HCT116 (cell line): Measurements from ENCODE around the gene S100A13. TPM values are rescaled to one million over a fixed set of nuclear protein-coding genes. Genes with fewer than 3 reads are reported as not detected.

Source experiments
- ATAC-seq: fragments of 200-7000 bp; cut with Tn5 transposase; 2 replicates; pipeline ENCODE4 v1.9.1; 2020; ENCODE audit warnings: mild to moderate bottlenecking, moderate library complexity
- BruUV-seq: library from RNA; stranded (reverse); fragments of 400-500 nt; replicated peaks from 2 replicates; lab custom pipeline; 2021; lab: Mats Ljungman, UMichigan
- CTCF ChIA-PET: fragments of 300-600 bp; sonication (Branson Sonifier 250); formaldehyde crosslinking; loops from one replicate; lab custom pipeline; 2021; ENCODE audit warnings: antibody characterized with exemption; lab: Charles Lee
- POLR2A ChIA-PET: fragments of 300-600, 350-600 bp; sonication (Branson Sonifier 250); formaldehyde crosslinking; loops from one replicate; lab custom pipeline; 2021; ENCODE audit warnings: antibody characterized with exemption; lab: Charles Lee
- RAD21 ChIA-PET, 2 experiments: fragments of 300-600 bp; sonication (Branson Sonifier 250); formaldehyde crosslinking; loops; one replicate each; lab custom pipeline; 2023; ENCODE audit warnings: low total read pairs in 2 of 2; ENCODE audit not compliant: uncharacterized antibody in 2 of 2, unreplicated experiment in 2 of 2, low non-redundant PET in 1 of 2; lab: Charles Lee
- DNase-seq: peaks from one replicate; pipeline ENCODE4 v3.0.0-alpha.2; 2010; ENCODE audit warnings: low read depth, low spot score
- H2AFZ ChIP-seq: fragments of 200-600 bp; shearing (Covaris generic), sonication (generic); 2 replicates; pipeline ENCODE4 v1.6.1; 2017; ENCODE audit warnings: low read depth, mixed run types, mixed read lengths, antibody characterized with exemption, low read length; ENCODE audit not compliant: poor library complexity, severe bottlenecking
- H3K27ac ChIP-seq: 2 replicates; pipeline ENCODE4 v1.5.1; 2012; ENCODE audit warnings: low read depth, low read length
- H3K27me3 ChIP-seq: fragments of 200-600 bp; sonication (generic); 2 replicates; pipeline ENCODE4 v1.6.1; 2016; ENCODE audit warnings: mixed run types, low read length, mixed read lengths; ENCODE audit not compliant: insufficient read depth
- H3K36me3 ChIP-seq, 2 experiments: fragments of 200-500 bp in 1 of 2; fragments of 200-600 bp in 1 of 2; sonication (Bioruptor generic) in 1 of 2; sonication (generic) in 1 of 2; 2 replicates each; pipeline versions ENCODE4 v1.5.1 to v1.6.1; 2014 to 2016; ENCODE audit warnings: low read length in 2 of 2, inconsistent platforms in 1 of 2, mixed read lengths in 1 of 2, mixed run types in 1 of 2; ENCODE audit not compliant: insufficient read depth in 2 of 2, control insufficient read depth in 1 of 2
- H3K4me1 ChIP-seq, 2 experiments: fragments of 200-600 bp in 1 of 2; sonication (generic) in 1 of 2; 2 replicates each; pipeline versions ENCODE4 v1.5.1 to v1.6.1; 2012 to 2017; ENCODE audit warnings: low read length in 2 of 2, inconsistent platforms in 1 of 2, mild to moderate bottlenecking in 1 of 2, mixed read lengths in 1 of 2, mixed run types in 1 of 2, moderate library complexity in 1 of 2; ENCODE audit not compliant: insufficient read depth in 2 of 2, control insufficient read depth in 1 of 2
- H3K4me2 ChIP-seq: fragments of 200-600 bp; sonication (generic); 2 replicates; pipeline ENCODE4 v1.6.1; 2017; ENCODE audit warnings: mixed run types, low read length, mixed read lengths
- H3K4me3 ChIP-seq, 2 experiments: fragments of 200-600 bp in 1 of 2; sonication (generic) in 1 of 2; replicated peaks in 1 of 2; 2 replicates each; pipeline ENCODE4 v1.5.1; 2011 to 2016; ENCODE audit warnings: low read length in 2 of 2, control low read depth in 1 of 2, low read depth in 1 of 2, mild to moderate bottlenecking in 1 of 2, mixed read lengths in 1 of 2, mixed run types in 1 of 2
- H3K79me2 ChIP-seq: fragments of 200-600 bp; sonication (generic); 2 replicates; pipeline ENCODE4 v1.6.1; 2017; ENCODE audit warnings: mild to moderate bottlenecking, mixed run types, low read length, moderate library complexity, mixed read lengths; ENCODE audit not compliant: insufficient read depth
- H3K9ac ChIP-seq: fragments of 200-600 bp; sonication (generic); 2 replicates; pipeline ENCODE4 v1.6.1; 2016; ENCODE audit warnings: low read length, mixed read lengths
- H3K9me2 ChIP-seq: fragments of 200-600 bp; sonication (generic), shearing (Covaris generic); 2 replicates; pipeline ENCODE4 v1.6.1; 2017; ENCODE audit warnings: mixed run types, mild to moderate bottlenecking, moderate library complexity; ENCODE audit not compliant: insufficient read depth
- H3K9me3 ChIP-seq, 2 experiments: fragments of 200-500 bp in 1 of 2; fragments of 200-600 bp in 1 of 2; sonication (Bioruptor generic) in 1 of 2; sonication (generic) in 1 of 2; 2 replicates each; pipeline ENCODE4 v1.6.1; 2014 to 2017; ENCODE audit warnings: low read length in 2 of 2, mixed read lengths in 2 of 2, inconsistent platforms in 1 of 2, low read depth in 1 of 2, mild to moderate bottlenecking in 1 of 2, mixed run types in 1 of 2, moderate library complexity in 1 of 2; ENCODE audit not compliant: control insufficient read depth in 1 of 2, insufficient read depth in 1 of 2
- H4K20me1 ChIP-seq: fragments of 200-600 bp; sonication (generic), shearing (Covaris generic); 2 replicates; pipeline ENCODE4 v1.6.1; 2017; ENCODE audit warnings: mixed run types, mild to moderate bottlenecking, moderate library complexity; ENCODE audit not compliant: insufficient read depth
- CBX3 ChIP-seq: IDR thresholded peaks from 2 replicates; pipeline ENCODE4 v1.6.1; 2012; ENCODE audit warnings: low read depth
- CEBPB ChIP-seq: IDR thresholded peaks from 2 replicates; pipeline ENCODE4 v1.6.1; 2012; ENCODE audit warnings: low read depth
- EGR1 ChIP-seq: IDR thresholded peaks from 2 replicates; pipeline ENCODE4 v1.6.1; 2012; ENCODE audit warnings: low read depth
- ELF1 ChIP-seq: IDR thresholded peaks from 2 replicates; pipeline ENCODE4 v1.6.1; 2012; ENCODE audit warnings: low read depth, borderline replicate concordance
- EZH2 ChIP-seq: fragments of 200-600 bp; sonication (generic); IDR thresholded peaks from 2 replicates; pipeline ENCODE4 v1.6.1; 2017; ENCODE audit warnings: antibody characterized with exemption, mixed run types
- EZH2phosphoT487 ChIP-seq: fragments of 200-600 bp; IDR thresholded peaks from 2 replicates; pipeline ENCODE4 v1.6.1; 2018; ENCODE audit warnings: antibody characterized with exemption, borderline replicate concordance
- FOSL1 ChIP-seq: IDR thresholded peaks from 2 replicates; pipeline ENCODE4 v1.6.1; 2012; ENCODE audit warnings: low read depth
- POLR2A ChIP-seq: IDR thresholded peaks from 2 replicates; pipeline ENCODE4 v1.7.0; 2011; ENCODE audit warnings: borderline replicate concordance; ENCODE audit not compliant: insufficient read depth, insufficient read length; ENCODE audit errors: extremely low read depth
- RAD21 ChIP-seq: IDR thresholded peaks from 2 replicates; pipeline ENCODE4 v1.6.1; 2012; ENCODE audit warnings: low read depth, mild to moderate bottlenecking
- SIN3A ChIP-seq: IDR thresholded peaks from 2 replicates; pipeline ENCODE4 v1.6.1; 2012; ENCODE audit warnings: low read depth
- SP1 ChIP-seq: IDR thresholded peaks from 2 replicates; pipeline ENCODE4 v1.6.1; 2012; ENCODE audit warnings: low read depth
- SRF ChIP-seq: IDR thresholded peaks from 2 replicates; pipeline ENCODE4 v1.6.1; 2012; ENCODE audit warnings: low read depth
- TCF7L2 ChIP-seq: IDR thresholded peaks from 2 replicates; pipeline ENCODE4 v1.7.0; 2011; ENCODE audit warnings: borderline replicate concordance, inconsistent platforms; ENCODE audit not compliant: insufficient read depth, insufficient read length; ENCODE audit errors: extremely low read depth
- YY1 ChIP-seq: IDR thresholded peaks from 2 replicates; pipeline ENCODE4 v1.6.1; 2011; ENCODE audit warnings: low read length, low read depth, moderate library complexity, mild to moderate bottlenecking; ENCODE audit not compliant: insufficient replicate concordance; ENCODE audit errors: extremely low read depth
- ZFX ChIP-seq: fragments of 450-650 bp; IDR thresholded peaks from 2 replicates; pipeline ENCODE4 v1.6.1; 2017
- ZNF274 ChIP-seq: fragments of 200-500 bp; sonication (Bioruptor generic); IDR thresholded peaks from 2 replicates; pipeline ENCODE4 v1.6.1; 2014; ENCODE audit warnings: mild to moderate bottlenecking, low read depth, low read length, inconsistent platforms
- intact Hi-C: fragments of 100-400 bp; cut with micrococcal nuclease; formaldehyde crosslinking; loops from 2 replicates; pipeline ENCODE4 v1.10.0; 2022
- total RNA-seq: library from RNA; stranded (reverse); gene quantifications from one replicate; pipeline ENCODE4 v1.2.1, GENCODE V29; 2021; ENCODE audit not compliant: unreplicated experiment
- TF ChIP-seq, protein P1 (sequence below): IDR thresholded peaks from 2 replicates; pipeline ENCODE4 v1.6.1; 2012
- TF ChIP-seq, protein P2 (sequence below): IDR thresholded peaks from 2 replicates; pipeline ENCODE4 v1.6.1; 2011; ENCODE audit warnings: mild to moderate bottlenecking, low read length, moderate library complexity; ENCODE audit not compliant: insufficient replicate concordance; ENCODE audit errors: extremely low read depth
- TF ChIP-seq, protein P3 (sequence below): IDR thresholded peaks from 2 replicates; pipeline ENCODE4 v1.6.1; 2012; ENCODE audit warnings: low read depth
- TF ChIP-seq, protein P4 (sequence below), 3 experiments: fragments of 200-600 bp in 1 of 3; sonication (generic) in 1 of 3; IDR thresholded peaks in 2 of 3; conservative IDR thresholded peaks in 1 of 3; 2 replicates each; pipeline ENCODE4 v1.5.1; 2012 to 2017; ENCODE audit warnings: low read depth in 2 of 3, low read length in 2 of 3, antibody characterized with exemption in 1 of 3, borderline replicate concordance in 1 of 3, control low read depth in 1 of 3, mild to moderate bottlenecking in 1 of 3, mixed read lengths in 1 of 3, mixed run types in 1 of 3, moderate library complexity in 1 of 3; ENCODE audit not compliant: insufficient read depth in 1 of 3

S100A13 gene
- total RNA-seq, 1 experiment from 2014 or later = 143 TPM

DNA sequence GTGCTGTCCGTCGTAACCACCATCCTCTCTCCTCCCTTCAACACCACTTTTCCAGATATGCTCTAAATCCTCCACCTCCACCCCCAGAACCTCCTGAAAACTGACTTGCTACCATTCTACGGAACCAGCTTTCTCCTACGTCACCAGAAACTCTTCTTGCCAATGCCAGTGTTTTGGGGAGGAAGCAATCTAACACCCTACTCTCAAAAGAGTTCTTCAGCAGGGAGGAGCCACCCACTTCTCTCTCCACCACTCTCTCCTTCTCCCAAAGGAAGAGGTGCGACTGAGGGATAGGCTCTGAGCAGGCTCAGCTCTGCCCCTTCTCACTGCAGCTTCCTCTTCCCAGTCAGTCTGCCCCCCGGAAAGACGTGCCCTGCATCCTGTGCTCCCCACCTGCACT, 55.6 kb downstream of the S100A13 start:
- ChIA-PET POLR2A (interaction anchor here (1.4 to 4.2 kb wide), 8 partner anchors 27 to 418 kb away, joined by 4 to 38 read pairs (median 10); partner anchors contain the start of genes CHTOP, ILF2, RPS27 and S100A13), CTCF (interaction anchor here (0.7 to 3.6 kb wide), 25 partner anchors 8 to 334 kb away, joined by 3 to 33 read pairs (median 5); partner anchors contain the start of genes CHTOP, S100A1, S100A13 and S100A14), RAD21 (interaction anchor here (0.7 to 1.9 kb wide), 9 partner anchors 37 to 63 kb away, joined by 3 to 8 read pairs (median 5); partner anchors contain the start of genes CHTOP (in 2 of the 2), S100A13 (in 2 of the 2), S100A14 (in 1 of the 2) and S100A16 (in 1 of the 2))
- Histone ChIP-seq H3K9ac (no peak overlapping the region), H3K27ac (peak overlapping the region; percentile 57), H3K9me2 (no peaks in the 10 kb centered on the region), H3K9me3 (no peaks in the 10 kb centered on the region), H2AFZ (no peak overlapping the region), H3K4me3 (no peak overlapping the region), H3K4me2 (peak overlapping the region; percentile 62; the same call in 1 of the 2 replicates), H4K20me1 (no peaks in the 10 kb centered on the region), H3K36me3 (no peaks in the 10 kb centered on the region), H3K4me1 (peaks cover 40 to 53% of the 10 kb centered on the region in 2 experiments), H3K27me3 (no peaks in the 10 kb centered on the region), H3K79me2 (no peaks in the 10 kb centered on the region)
- TF ChIP-seq YY1 (no peak), EGR1 (no peak), CEBPB (no peak), SRF (no peak), CBX3 (no peak), ZFX (no peak), SP1 (no peak), RAD21 (no peak), EZH2phosphoT487 (no peak), TCF7L2 (no peak), FOSL1 (no peak), ELF1 (no peak), POLR2A (no peak), SIN3A (no peak), ZNF274 (no peak), EZH2 (no peak)
- TF ChIP-seq, protein P1, sequence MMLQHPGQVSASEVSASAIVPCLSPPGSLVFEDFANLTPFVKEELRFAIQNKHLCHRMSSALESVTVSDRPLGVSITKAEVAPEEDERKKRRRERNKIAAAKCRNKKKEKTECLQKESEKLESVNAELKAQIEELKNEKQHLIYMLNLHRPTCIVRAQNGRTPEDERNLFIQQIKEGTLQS = no peak
- TF ChIP-seq, protein P2, sequence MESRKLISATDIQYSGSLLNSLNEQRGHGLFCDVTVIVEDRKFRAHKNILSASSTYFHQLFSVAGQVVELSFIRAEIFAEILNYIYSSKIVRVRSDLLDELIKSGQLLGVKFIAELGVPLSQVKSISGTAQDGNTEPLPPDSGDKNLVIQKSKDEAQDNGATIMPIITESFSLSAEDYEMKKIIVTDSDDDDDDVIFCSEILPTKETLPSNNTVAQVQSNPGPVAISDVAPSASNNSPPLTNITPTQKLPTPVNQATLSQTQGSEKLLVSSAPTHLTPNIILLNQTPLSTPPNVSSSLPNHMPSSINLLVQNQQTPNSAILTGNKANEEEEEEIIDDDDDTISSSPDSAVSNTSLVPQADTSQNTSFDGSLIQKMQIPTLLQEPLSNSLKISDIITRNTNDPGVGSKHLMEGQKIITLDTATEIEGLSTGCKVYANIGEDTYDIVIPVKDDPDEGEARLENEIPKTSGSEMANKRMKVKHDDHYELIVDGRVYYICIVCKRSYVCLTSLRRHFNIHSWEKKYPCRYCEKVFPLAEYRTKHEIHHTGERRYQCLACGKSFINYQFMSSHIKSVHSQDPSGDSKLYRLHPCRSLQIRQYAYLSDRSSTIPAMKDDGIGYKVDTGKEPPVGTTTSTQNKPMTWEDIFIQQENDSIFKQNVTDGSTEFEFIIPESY = no peak
- TF ChIP-seq, protein P3, sequence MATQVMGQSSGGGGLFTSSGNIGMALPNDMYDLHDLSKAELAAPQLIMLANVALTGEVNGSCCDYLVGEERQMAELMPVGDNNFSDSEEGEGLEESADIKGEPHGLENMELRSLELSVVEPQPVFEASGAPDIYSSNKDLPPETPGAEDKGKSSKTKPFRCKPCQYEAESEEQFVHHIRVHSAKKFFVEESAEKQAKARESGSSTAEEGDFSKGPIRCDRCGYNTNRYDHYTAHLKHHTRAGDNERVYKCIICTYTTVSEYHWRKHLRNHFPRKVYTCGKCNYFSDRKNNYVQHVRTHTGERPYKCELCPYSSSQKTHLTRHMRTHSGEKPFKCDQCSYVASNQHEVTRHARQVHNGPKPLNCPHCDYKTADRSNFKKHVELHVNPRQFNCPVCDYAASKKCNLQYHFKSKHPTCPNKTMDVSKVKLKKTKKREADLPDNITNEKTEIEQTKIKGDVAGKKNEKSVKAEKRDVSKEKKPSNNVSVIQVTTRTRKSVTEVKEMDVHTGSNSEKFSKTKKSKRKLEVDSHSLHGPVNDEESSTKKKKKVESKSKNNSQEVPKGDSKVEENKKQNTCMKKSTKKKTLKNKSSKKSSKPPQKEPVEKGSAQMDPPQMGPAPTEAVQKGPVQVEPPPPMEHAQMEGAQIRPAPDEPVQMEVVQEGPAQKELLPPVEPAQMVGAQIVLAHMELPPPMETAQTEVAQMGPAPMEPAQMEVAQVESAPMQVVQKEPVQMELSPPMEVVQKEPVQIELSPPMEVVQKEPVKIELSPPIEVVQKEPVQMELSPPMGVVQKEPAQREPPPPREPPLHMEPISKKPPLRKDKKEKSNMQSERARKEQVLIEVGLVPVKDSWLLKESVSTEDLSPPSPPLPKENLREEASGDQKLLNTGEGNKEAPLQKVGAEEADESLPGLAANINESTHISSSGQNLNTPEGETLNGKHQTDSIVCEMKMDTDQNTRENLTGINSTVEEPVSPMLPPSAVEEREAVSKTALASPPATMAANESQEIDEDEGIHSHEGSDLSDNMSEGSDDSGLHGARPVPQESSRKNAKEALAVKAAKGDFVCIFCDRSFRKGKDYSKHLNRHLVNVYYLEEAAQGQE = no peak
- TF ChIP-seq, protein P4, sequence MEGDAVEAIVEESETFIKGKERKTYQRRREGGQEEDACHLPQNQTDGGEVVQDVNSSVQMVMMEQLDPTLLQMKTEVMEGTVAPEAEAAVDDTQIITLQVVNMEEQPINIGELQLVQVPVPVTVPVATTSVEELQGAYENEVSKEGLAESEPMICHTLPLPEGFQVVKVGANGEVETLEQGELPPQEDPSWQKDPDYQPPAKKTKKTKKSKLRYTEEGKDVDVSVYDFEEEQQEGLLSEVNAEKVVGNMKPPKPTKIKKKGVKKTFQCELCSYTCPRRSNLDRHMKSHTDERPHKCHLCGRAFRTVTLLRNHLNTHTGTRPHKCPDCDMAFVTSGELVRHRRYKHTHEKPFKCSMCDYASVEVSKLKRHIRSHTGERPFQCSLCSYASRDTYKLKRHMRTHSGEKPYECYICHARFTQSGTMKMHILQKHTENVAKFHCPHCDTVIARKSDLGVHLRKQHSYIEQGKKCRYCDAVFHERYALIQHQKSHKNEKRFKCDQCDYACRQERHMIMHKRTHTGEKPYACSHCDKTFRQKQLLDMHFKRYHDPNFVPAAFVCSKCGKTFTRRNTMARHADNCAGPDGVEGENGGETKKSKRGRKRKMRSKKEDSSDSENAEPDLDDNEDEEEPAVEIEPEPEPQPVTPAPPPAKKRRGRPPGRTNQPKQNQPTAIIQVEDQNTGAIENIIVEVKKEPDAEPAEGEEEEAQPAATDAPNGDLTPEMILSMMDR (IDR thresholded peaks at IDR 0.05 in 2 of 3, conservative IDR thresholded peaks at IDR 0.05 in 1 of 3; ENCODE audit: borderline replicate concordance in 1 of 3, insufficient read depth in 1 of 3, low read depth in 2 of 3, low read length in 2 of 3) = no peak
- intact Hi-C loops = loop anchor here (1.0 to 2.0 kb wide), 5 partner anchors 45 to 415 kb away; partner anchors contain the start of genes RAB13, S100A13 and S100A14
- ATAC-seq (no peak), DNase-seq (no peak)
- BruUV-seq = no TSS peak
